Nephron (organoid): Measurements from ENCODE around the gene TDRD6.

Experiments used
- H3K27ac Mint-ChIP-seq, 3 experiments: 2 replicates each; pipeline ENCODE4 v1.8.0; 2020; ENCODE audit warnings: mixed read lengths in 3 of 3, mild to moderate bottlenecking in 2 of 3, moderate library complexity in 1 of 3
- H3K27me3 Mint-ChIP-seq: 2 replicates; pipeline ENCODE4 v1.8.0; 2021; ENCODE audit warnings: low read depth, mild to moderate bottlenecking, moderate library complexity, mixed read lengths
- H3K36me3 Mint-ChIP-seq: 2 replicates; pipeline ENCODE4 v1.8.0; 2020; ENCODE audit warnings: low read depth, mixed read lengths
- H3K4me1 Mint-ChIP-seq: 2 replicates; pipeline ENCODE4 v1.8.0; 2020; ENCODE audit warnings: mixed read lengths
- H3K4me3 Mint-ChIP-seq, 3 experiments: 2 replicates each; pipeline ENCODE4 v1.8.0; 2020; ENCODE audit warnings: mild to moderate bottlenecking in 3 of 3, mixed read lengths in 3 of 3, moderate library complexity in 2 of 3
- H3K9me3 Mint-ChIP-seq: 2 replicates; pipeline ENCODE4 v1.8.0; 2020; ENCODE audit warnings: mixed read lengths
- TF ChIP-seq, protein P1 (sequence below), 3 experiments: fragments of 200-600 bp; sonication (generic); IDR thresholded peaks; one replicate each; pipeline ENCODE4 v1.5.0; 2021; ENCODE audit warnings: antibody characterized with exemption in 3 of 3; ENCODE audit not compliant: unreplicated experiment in 3 of 3

The TDRD6 gene

DNA sequence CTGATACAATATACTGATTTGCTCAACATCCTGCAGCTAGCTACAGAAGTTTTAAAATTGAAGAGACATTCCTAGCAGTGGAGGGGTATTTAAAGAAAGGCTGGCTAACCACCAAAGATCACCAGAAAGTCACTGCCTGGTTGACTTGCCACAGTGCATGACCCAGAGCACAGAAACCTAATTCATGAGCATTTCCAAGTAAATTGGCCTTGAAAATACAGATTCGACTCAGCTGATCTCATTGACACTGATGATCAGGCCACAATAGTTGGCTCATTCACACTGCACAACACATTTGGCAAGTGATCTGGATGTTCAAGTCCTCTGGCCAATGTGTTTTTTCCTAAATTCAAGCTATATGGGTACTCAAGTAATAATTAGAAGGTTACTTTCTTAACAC lies 13.3 kb upstream of the TDRD6 start:
- Mint-ChIP-seq H3K9me3 (no peaks in the 10 kb centered on the region), H3K27me3 (no peaks in the 10 kb centered on the region), H3K27ac (no peak overlapping the region), H3K36me3 (peaks cover 9% of the 10 kb centered on the region), H3K4me1 (no peaks in the 10 kb centered on the region), H3K4me3 (no peak overlapping the region)
- TF ChIP-seq, protein P1, sequence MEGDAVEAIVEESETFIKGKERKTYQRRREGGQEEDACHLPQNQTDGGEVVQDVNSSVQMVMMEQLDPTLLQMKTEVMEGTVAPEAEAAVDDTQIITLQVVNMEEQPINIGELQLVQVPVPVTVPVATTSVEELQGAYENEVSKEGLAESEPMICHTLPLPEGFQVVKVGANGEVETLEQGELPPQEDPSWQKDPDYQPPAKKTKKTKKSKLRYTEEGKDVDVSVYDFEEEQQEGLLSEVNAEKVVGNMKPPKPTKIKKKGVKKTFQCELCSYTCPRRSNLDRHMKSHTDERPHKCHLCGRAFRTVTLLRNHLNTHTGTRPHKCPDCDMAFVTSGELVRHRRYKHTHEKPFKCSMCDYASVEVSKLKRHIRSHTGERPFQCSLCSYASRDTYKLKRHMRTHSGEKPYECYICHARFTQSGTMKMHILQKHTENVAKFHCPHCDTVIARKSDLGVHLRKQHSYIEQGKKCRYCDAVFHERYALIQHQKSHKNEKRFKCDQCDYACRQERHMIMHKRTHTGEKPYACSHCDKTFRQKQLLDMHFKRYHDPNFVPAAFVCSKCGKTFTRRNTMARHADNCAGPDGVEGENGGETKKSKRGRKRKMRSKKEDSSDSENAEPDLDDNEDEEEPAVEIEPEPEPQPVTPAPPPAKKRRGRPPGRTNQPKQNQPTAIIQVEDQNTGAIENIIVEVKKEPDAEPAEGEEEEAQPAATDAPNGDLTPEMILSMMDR (IDR thresholded peaks at IDR 0.05; ENCODE audit: unreplicated experiment in 3 of 3): no peak

DNA sequence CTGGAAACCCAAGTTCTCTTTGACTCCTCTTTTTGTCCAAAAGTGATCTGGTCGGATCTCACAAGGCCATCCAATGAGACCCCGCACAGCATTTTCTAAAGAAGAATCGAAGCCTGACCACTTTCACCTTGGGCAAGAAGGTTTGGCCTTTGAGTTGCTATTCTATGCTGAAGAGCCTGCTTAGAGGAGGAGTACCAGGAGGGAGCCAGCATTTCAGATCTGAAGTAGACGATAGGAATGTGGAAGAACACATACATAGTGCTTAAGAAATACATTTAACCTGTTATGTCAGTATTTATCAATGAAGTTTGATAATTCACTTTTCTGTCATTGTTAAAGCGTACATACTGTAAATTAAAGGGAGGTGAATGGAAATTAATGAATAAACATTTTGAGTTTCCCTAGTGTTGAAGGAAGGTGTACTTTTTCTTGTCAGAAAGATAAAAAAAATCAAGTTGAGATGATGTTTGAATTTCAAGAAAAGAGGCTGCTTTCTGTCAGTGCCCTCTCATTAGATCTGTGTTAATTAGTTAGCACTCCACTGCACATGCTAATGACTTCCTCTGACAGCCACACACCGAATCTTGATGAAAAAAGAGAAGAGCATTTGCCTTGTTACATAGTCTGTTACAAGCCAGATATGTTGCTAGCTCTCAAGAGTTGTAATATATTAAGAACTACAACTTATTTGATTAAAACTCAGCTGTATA lies 10.9 kb upstream of the TDRD6 start:
- TF ChIP-seq, protein P1 (IDR thresholded peaks at IDR 0.05; ENCODE audit: unreplicated experiment in 3 of 3): no peak
- Mint-ChIP-seq H3K9me3 (no peaks in the 10 kb centered on the region), H3K36me3 (peaks cover 6% of the 10 kb centered on the region), H3K27ac (no peak overlapping the region), H3K4me1 (no peaks in the 10 kb centered on the region), H3K27me3 (no peaks in the 10 kb centered on the region), H3K4me3 (no peak overlapping the region)

DNA sequence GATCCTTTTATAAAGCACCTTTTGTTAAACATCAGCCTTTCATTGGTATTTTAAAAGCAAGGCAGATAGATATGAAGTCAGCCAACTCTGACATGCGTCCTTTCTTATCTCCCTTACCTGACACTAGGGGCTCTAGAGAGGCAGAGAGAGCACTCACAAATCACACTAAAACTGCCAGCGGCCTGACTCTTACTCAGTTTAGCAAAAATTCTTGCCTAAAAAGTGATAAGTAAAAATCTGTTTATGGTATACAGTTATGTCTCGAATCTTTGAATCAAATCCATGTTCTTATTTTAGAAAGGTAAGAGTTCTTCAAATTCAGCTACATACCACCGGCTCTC lies 10.4 kb upstream of the TDRD6 start:
- Mint-ChIP-seq H3K4me3 (no peak overlapping the region), H3K27ac (no peak overlapping the region), H3K36me3 (peaks cover 6% of the 10 kb centered on the region), H3K4me1 (no peaks in the 10 kb centered on the region), H3K27me3 (no peaks in the 10 kb centered on the region), H3K9me3 (no peaks in the 10 kb centered on the region)
- TF ChIP-seq, protein P1 (IDR thresholded peaks at IDR 0.05; ENCODE audit: unreplicated experiment in 3 of 3): peak; percentile 40 to 50 (median 46)

DNA sequence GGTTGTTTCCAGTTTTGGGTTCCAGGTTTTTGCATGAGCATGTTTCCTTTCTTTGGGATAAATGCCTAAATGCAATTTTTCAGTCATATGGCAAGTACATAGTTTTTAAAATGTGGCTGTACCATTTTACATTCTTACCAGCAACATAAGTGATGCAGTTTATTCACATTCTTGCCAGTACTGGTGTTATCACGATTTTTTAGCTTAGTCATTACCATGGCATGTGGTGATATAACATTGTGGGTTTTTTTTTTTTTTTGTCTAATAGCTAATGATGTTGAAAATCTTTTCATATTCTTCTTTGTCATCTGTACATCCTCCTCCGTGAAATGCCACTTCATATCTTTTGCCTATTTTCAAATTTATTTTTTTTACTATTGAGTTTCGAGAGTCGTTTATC lies 2.9 kb upstream of the TDRD6 start:
- no peak overlapping the region for H3K27ac Mint-ChIP-seq
- no peaks in the 10 kb centered on the region for H3K27me3 Mint-ChIP-seq
- H3K36me3 Mint-ChIP-seq: no peaks in the 10 kb centered on the region
- TF ChIP-seq, protein P1 (IDR thresholded peaks at IDR 0.05; ENCODE audit: unreplicated experiment in 3 of 3): no peak
- no peak overlapping the region for H3K4me3 Mint-ChIP-seq
- H3K4me1 Mint-ChIP-seq: peaks cover 9% of the 10 kb centered on the region
- H3K9me3 Mint-ChIP-seq: peaks cover 8% of the 10 kb centered on the region

DNA sequence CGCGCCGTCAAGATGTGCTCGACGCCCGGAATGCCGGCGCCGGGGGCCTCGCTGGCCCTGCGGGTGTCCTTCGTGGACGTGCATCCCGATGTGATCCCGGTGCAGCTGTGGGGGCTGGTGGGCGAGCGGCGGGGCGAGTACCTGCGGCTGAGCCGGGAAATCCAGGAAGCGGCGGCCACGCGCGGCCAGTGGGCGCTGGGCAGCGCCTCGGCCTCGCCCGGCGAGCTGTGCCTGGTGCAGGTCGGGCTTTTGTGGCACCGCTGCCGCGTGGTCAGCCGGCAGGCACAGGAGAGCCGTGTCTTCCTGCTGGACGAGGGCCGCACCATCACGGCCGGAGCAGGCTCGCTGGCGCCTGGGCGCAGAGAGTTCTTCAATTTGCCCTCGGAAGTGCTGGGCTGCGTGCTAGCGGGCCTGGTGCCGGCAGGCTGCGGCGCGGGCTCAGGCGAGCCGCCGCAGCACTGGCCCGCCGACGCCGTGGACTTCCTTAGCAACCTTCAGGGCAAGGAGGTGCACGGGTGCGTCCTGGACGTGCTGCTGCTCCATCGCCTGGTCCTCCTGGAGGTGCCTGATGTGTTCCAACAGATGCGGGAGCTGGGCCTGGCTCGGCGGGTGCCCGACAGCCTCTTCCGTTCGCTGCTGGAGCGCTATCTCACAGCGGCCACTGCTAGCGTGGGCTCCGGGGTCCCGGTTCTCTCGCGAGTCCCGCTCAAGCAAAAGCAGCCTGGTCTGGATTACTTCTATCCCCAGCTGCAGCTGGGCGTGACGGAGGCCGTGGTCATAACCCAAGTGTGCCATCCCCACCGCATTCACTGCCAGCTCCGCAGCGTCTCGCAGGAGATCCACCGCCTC lies 656 bp downstream of the TDRD6 start:
- peaks cover 8% of the 10 kb centered on the region for H3K9me3 Mint-ChIP-seq
- TF ChIP-seq, protein P1 (IDR thresholded peaks at IDR 0.05; ENCODE audit: unreplicated experiment in 3 of 3): no peak
- no peaks in the 10 kb centered on the region for H3K27me3 Mint-ChIP-seq
- no peaks in the 10 kb centered on the region for H3K36me3 Mint-ChIP-seq
- no peak overlapping the region for H3K4me3 Mint-ChIP-seq
- peaks cover 17% of the 10 kb centered on the region for H3K4me1 Mint-ChIP-seq
- no peak overlapping the region for H3K27ac Mint-ChIP-seq
